AG04449 (cell line): ENCODE data around the gene ZNF143.

Source experiments
- CTCF ChIA-PET: fragments of 350-600 bp; formaldehyde crosslinking; extraction: SDS; loops from one replicate; lab custom pipeline; 2021; ENCODE audit warnings: antibody characterized with exemption; lab: Yijun Ruan, JAX
- POLR2A ChIA-PET: fragments of 400-600, 350-600 bp; formaldehyde crosslinking; extraction: SDS; loops from one replicate; lab custom pipeline; 2020; ENCODE audit warnings: antibody characterized with exemption, inconsistent platforms; lab: Yijun Ruan, JAX
- DNase-seq: peaks from one replicate; pipeline ENCODE4 v3.0.0-alpha.2; 2010; ENCODE audit warnings: low read depth, low spot score
- H3K4me3 ChIP-seq: 2 replicates; pipeline ENCODE4 v1.5.1; 2011; ENCODE audit warnings: low read depth, mild to moderate bottlenecking, control low read depth, low read length
- TF ChIP-seq, protein P1 (sequence below): IDR thresholded peaks from one replicate; pipeline ENCODE4 v1.5.1; 2011; ENCODE audit warnings: mild to moderate bottlenecking, moderate library complexity, low read length, control low read depth, inconsistent platforms; ENCODE audit not compliant: insufficient read depth; ENCODE audit errors: missing control alignments

Gene ZNF143

DNA sequence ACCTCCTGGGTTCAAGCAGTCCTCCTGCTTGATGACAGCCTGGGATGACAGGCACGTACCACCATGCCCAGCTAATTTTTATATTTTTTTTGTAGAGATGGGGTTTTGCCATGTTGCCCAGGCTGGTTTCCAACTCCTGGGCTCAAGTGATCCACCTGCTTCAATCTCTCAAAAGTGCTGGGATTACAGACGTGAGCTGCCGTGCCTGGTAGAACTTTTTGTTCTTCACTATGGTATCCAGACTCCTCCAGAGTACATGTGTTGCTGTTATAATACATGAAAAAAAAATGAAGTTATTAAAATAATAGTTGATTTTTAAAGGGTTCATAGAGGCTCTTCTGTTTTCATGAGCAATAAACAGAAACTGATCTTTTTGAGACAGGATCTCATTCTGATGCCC is 29.6 kb downstream of the ZNF143 start:
- CTCF ChIA-PET, result interaction anchor here (1.6 to 5.9 kb wide), 3 partner anchors 8 to 16 kb away, joined by 5 to 44 read pairs (median 9); no protein-coding TSS in a partner anchor
- no peak overlapping the region for H3K4me3 ChIP-seq
- TF ChIP-seq, protein P1, sequence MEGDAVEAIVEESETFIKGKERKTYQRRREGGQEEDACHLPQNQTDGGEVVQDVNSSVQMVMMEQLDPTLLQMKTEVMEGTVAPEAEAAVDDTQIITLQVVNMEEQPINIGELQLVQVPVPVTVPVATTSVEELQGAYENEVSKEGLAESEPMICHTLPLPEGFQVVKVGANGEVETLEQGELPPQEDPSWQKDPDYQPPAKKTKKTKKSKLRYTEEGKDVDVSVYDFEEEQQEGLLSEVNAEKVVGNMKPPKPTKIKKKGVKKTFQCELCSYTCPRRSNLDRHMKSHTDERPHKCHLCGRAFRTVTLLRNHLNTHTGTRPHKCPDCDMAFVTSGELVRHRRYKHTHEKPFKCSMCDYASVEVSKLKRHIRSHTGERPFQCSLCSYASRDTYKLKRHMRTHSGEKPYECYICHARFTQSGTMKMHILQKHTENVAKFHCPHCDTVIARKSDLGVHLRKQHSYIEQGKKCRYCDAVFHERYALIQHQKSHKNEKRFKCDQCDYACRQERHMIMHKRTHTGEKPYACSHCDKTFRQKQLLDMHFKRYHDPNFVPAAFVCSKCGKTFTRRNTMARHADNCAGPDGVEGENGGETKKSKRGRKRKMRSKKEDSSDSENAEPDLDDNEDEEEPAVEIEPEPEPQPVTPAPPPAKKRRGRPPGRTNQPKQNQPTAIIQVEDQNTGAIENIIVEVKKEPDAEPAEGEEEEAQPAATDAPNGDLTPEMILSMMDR, result no peak
- no peak for DNase-seq
- POLR2A ChIA-PET, result interaction anchor here (0.8 to 2.6 kb wide), 2 partner anchors 8 to 30 kb away, joined by 3 to 16 read pairs; partner anchors contain the start of gene ZNF143

- H3K4me3 ChIP-seq, result no peak overlapping the region
- CTCF ChIA-PET, result interaction anchor here (3.4 kb wide), 1 partner anchor 13 kb away, joined by 35 read pairs; no protein-coding TSS in a partner anchor
- POLR2A ChIA-PET, result no interaction called here
- TF ChIP-seq, protein P1, result no peak
- no peak for DNase-seq
These were observed 32.7 kb downstream of the ZNF143 start for GRCh38 chr11:9493492-9493891.

DNA sequence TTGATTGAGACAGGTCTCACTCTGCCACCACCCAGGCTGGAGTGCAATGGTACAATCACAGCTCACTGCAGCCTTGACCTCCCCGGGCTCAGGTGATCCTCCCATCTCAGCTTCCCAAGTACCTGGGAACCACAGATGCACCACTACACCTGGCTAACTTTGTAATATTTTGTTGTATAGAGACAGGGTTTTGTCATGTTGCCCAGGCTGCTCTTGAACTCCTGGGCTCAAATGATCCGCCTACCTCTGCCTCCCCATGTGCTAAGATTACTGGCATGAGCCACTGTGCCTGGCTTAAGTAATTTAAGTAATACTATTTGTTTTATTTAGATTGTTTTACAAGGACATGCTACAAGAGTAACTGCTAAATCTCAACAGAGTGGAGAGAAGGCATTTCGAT is 33.5 kb downstream of the ZNF143 start:
- ChIA-PET POLR2A (no interaction called here), CTCF (interaction anchor here (3.4 kb wide), 1 partner anchor 12 kb away, joined by 35 read pairs; no protein-coding TSS in a partner anchor)
- no peak for DNase-seq
- no peak overlapping the region for H3K4me3 ChIP-seq
- TF ChIP-seq, protein P1, result no peak

GRCh38 chr11:9495803-9496514 is 35.1 kb downstream of the ZNF143 start:
- CTCF ChIA-PET, result interaction anchor here (1.1 to 3.4 kb wide), 3 partner anchors 10 to 17 kb away, joined by 3 to 55 read pairs (median 35); no protein-coding TSS in a partner anchor
- POLR2A ChIA-PET, result no interaction called here
- TF ChIP-seq, protein P1, result no peak
- DNase-seq, result no peak
- no peak overlapping the region for H3K4me3 ChIP-seq

GRCh38 chr11:9498457-9499078 is 37.8 kb downstream of the ZNF143 start:
- DNase-seq, result no peak
- TF ChIP-seq, protein P1, result no peak
- ChIA-PET POLR2A (interaction anchor here (0.5 to 2.0 kb wide), 3 partner anchors 8 to 296 kb away, joined by 3 to 7 read pairs (median 3); partner anchors contain the start of gene ZNF143), CTCF (interaction anchor here (0.7 to 3.4 kb wide), 8 partner anchors 9 to 406 kb away, joined by 3 to 55 read pairs (median 4); no protein-coding TSS in a partner anchor)
- H3K4me3 ChIP-seq, result no peak overlapping the region
